ENCODE measurements around the gene TMEM259.
A peak's percentile ranks its signal among the peaks of the same experiment; 100 is the strongest.

The TMEM259 gene

GRCh38 chr19:1066748-1067340 lies 45.9 kb upstream of the TMEM259 start, which contains the start of gene ARHGAP45:
Gene ARHGAP45 (plus strand): TSS chr19:1067167. CDS start chr19:1067406, 239 bp downstream.
- H3K27ac ChIP-seq = peak within 1 kb of the TSS; percentile 83
- no peak for TF ChIP-seq CTCF (conservative IDR thresholded peaks at IDR 0.05; ENCODE audit: low read depth)
- DNase-seq (ENCODE audit: low spot score) = no peak
- POLR2A ChIA-PET (ENCODE audit: low non-redundant PET) = interaction anchor here (0.6 kb wide), 1 partner anchor 30 kb away, joined by 3 read pairs; no protein-coding TSS in a partner anchor
- CTCF ChIA-PET = interaction anchor here (1.0 kb wide), 1 partner anchor 66 kb away, joined by 3 read pairs; no protein-coding TSS in a partner anchor

GRCh38 chr19:1066251-1066747 lies 45.4 kb upstream of the TMEM259 start:
- ChIA-PET CTCF (interaction anchor here (0.6 to 1.3 kb wide), 2 partner anchors 20 to 228 kb away, joined by 4 to 5 read pairs; no protein-coding TSS in a partner anchor), POLR2A (ENCODE audit: low non-redundant PET) (interaction anchor here (0.6 kb wide), 1 partner anchor 29 kb away, joined by 3 read pairs; no protein-coding TSS in a partner anchor)
- no peak for TF ChIP-seq CTCF (conservative IDR thresholded peaks at IDR 0.05; ENCODE audit: low read depth)
- DNase-seq (ENCODE audit: low spot score) = no peak
- H3K27ac ChIP-seq = peak overlapping the region; percentile 83

- DNase-seq (ENCODE audit: low spot score) = no peak
- CTCF ChIA-PET = interaction anchor here (0.5 to 1.5 kb wide), 9 partner anchors 15 to 227 kb away, joined by 3 to 8 read pairs (median 4); partner anchors contain the start of gene STK11
- POLR2A ChIA-PET (ENCODE audit: low non-redundant PET) = interaction anchor here (0.6 kb wide), 1 partner anchor 40 kb away, joined by 3 read pairs; no protein-coding TSS in a partner anchor
- no peak for TF ChIP-seq CTCF (conservative IDR thresholded peaks at IDR 0.05; ENCODE audit: low read depth)
- H3K27ac ChIP-seq = peak overlapping the region; percentile 83
Observed at GRCh38 chr19:1065606-1066109, 44.7 kb upstream of the TMEM259 start.

GRCh38 chr19:1064661-1065605 lies 44.0 kb upstream of the TMEM259 start:
- ChIA-PET CTCF (interaction anchor here (0.5 to 1.5 kb wide), 13 partner anchors 8 to 158 kb away, joined by 3 to 8 read pairs (median 3); partner anchors contain the start of gene STK11), POLR2A (ENCODE audit: low non-redundant PET) (interaction anchor here (0.6 kb wide), 2 partner anchors 25 to 39 kb away, joined by 3 read pairs; no protein-coding TSS in a partner anchor)
- peak; percentile 60 for DNase-seq (ENCODE audit: low spot score)
- TF ChIP-seq CTCF (conservative IDR thresholded peaks at IDR 0.05; ENCODE audit: low read depth) = peak; percentile 89
- H3K27ac ChIP-seq = peak overlapping the region; percentile 83

GRCh38 chr19:1063909-1064660 lies 43.2 kb upstream of the TMEM259 start:
- no peak for TF ChIP-seq CTCF (conservative IDR thresholded peaks at IDR 0.05; ENCODE audit: low read depth)

More at GRCh38 chr19:1063909-1064660, 43.2 kb upstream of the TMEM259 start:
- ChIA-PET POLR2A (ENCODE audit: low non-redundant PET) (no interaction called here), CTCF (interaction anchor here (0.5 to 1.5 kb wide), 10 partner anchors 8 to 159 kb away, joined by 3 to 8 read pairs (median 3); no protein-coding TSS in a partner anchor)
- DNase-seq (ENCODE audit: low spot score) = no peak
- peak overlapping the region; percentile 83 for H3K27ac ChIP-seq

Data from RWPE1 (cell line).